Endothelial cell of umbilical vein (primary cell): ENCODE results near the gene DPP6. TPM values are rescaled to one million over a fixed set of nuclear protein-coding genes. Genes with fewer than 3 reads are reported as not detected.

Experiments used
- BruUV-seq: library from RNA; stranded (reverse); fragments of 400-500 nt; replicated peaks from 2 replicates; lab custom pipeline; 2021; lab: Mats Ljungman, UMichigan
- CTCF ChIA-PET: fragments of 300-600, 350-600 bp; sonication (Branson Sonifier 250); formaldehyde crosslinking; loops from one replicate; lab custom pipeline; 2021; ENCODE audit warnings: antibody characterized with exemption, inconsistent platforms; lab: Charles Lee
- POLR2A ChIA-PET: fragments of 300-600, 350-600 bp; sonication (Branson Sonifier 250); formaldehyde crosslinking; loops from one replicate; lab custom pipeline; 2021; ENCODE audit warnings: antibody characterized with exemption, inconsistent platforms; lab: Charles Lee
- DNase-seq: peaks from one replicate; pipeline ENCODE4 v3.0.0-alpha.2; 2011; ENCODE audit warnings: low read depth, low spot score
- FAIRE-seq: peaks from 2 replicates; lab custom pipeline; 2011; peaks lifted over from hg19 to GRCh38; lab: Jason Lieb, UNC
- H2AFZ ChIP-seq: 2 replicates; pipeline ENCODE4 v1.6.0; 2012; ENCODE audit warnings: low read depth, low read length, control low read depth, inconsistent platforms
- H3K27ac ChIP-seq: 2 replicates; pipeline ENCODE4 v1.5.1; 2011; ENCODE audit warnings: low read depth, mild to moderate bottlenecking, control low read depth, low read length, moderate library complexity; ENCODE audit not compliant: insufficient read depth
- H3K27me3 ChIP-seq, 2 experiments: 2 replicates each; pipeline versions ENCODE4 v1.6.0 to v1.6.1; 2011; ENCODE audit warnings: low read length in 2 of 2, mixed read lengths in 1 of 2; ENCODE audit not compliant: control insufficient read depth in 2 of 2, insufficient read depth in 2 of 2
- H3K36me3 ChIP-seq, 2 experiments: 2 replicates in 1 of 2; 3 replicates in 1 of 2; pipeline ENCODE4 v1.5.1; 2011; ENCODE audit warnings: low read length in 2 of 2, mild to moderate bottlenecking in 1 of 2, moderate library complexity in 1 of 2; ENCODE audit not compliant: control insufficient read depth in 2 of 2, insufficient read depth in 2 of 2; ENCODE audit errors: extremely low read depth in 1 of 2
- H3K4me1 ChIP-seq: 3 replicates; pipeline ENCODE4 v1.5.1; 2011; ENCODE audit warnings: mild to moderate bottlenecking, low read length; ENCODE audit not compliant: control insufficient read depth, insufficient read depth; ENCODE audit errors: extremely low read depth
- H3K4me2 ChIP-seq: 2 replicates; pipeline ENCODE4 v1.6.1; 2011; ENCODE audit warnings: low read length, control low read depth, mixed read lengths; ENCODE audit not compliant: insufficient read depth
- H3K4me3 ChIP-seq, 3 experiments: fragments of 200-600 bp in 1 of 3; sonication (generic), shearing (Covaris generic) in 1 of 3; replicated peaks in 1 of 3; 2 replicates each; pipeline ENCODE4 v1.5.1; 2011 to 2016; ENCODE audit warnings: control low read depth in 3 of 3, low read length in 3 of 3, mild to moderate bottlenecking in 2 of 3, inconsistent platforms in 1 of 3, low read depth in 1 of 3, moderate library complexity in 1 of 3; ENCODE audit not compliant: insufficient read depth in 1 of 3
- H3K79me2 ChIP-seq: 2 replicates; pipeline ENCODE4 v1.6.0; 2012; ENCODE audit warnings: low read length, inconsistent platforms; ENCODE audit not compliant: control insufficient read depth, insufficient read depth
- H3K9ac ChIP-seq: replicated peaks from 2 replicates; pipeline ENCODE3; 2011; ENCODE audit warnings: low read length, control low read depth; ENCODE audit not compliant: insufficient read depth; ENCODE audit errors: extremely low read depth
- H3K9me1 ChIP-seq: replicated peaks from 3 replicates; pipeline ENCODE4 v1.6.0; 2011; ENCODE audit warnings: mild to moderate bottlenecking, low read length; ENCODE audit not compliant: control insufficient read depth, insufficient read depth; ENCODE audit errors: extremely low read depth
- H3K9me3 ChIP-seq: replicated peaks from 2 replicates; pipeline ENCODE4 v1.5.1; 2012; ENCODE audit warnings: low read length, inconsistent platforms; ENCODE audit not compliant: control insufficient read depth, insufficient read depth
- H4K20me1 ChIP-seq: replicated peaks from 2 replicates; pipeline ENCODE3; 2011; ENCODE audit warnings: mild to moderate bottlenecking, low read length; ENCODE audit not compliant: control insufficient read depth, insufficient read depth; ENCODE audit errors: extremely low read depth
- CTCF ChIP-seq, 2 donors: IDR thresholded peaks; 1 replicate in 1 of 2; 2 replicates in 1 of 2; pipeline ENCODE4 v1.5.1; 2011; ENCODE audit warnings: low read length in 2 of 2, mild to moderate bottlenecking in 2 of 2, moderate library complexity in 2 of 2, control low read depth in 1 of 2, inconsistent platforms in 1 of 2, low read depth in 1 of 2; ENCODE audit not compliant: insufficient read depth in 1 of 2; ENCODE audit errors: extremely low read depth in 1 of 2
- EZH2 ChIP-seq: IDR thresholded peaks from 2 replicates; pipeline ENCODE4 v1.6.1; 2012; ENCODE audit warnings: borderline replicate concordance, low read depth, mild to moderate bottlenecking, moderate library complexity, low read length, inconsistent platforms; ENCODE audit not compliant: severe bottlenecking
- FOS ChIP-seq: IDR thresholded peaks from 2 replicates; pipeline ENCODE4 v1.6.1; 2011; ENCODE audit warnings: mild to moderate bottlenecking, low read length, moderate library complexity, borderline replicate concordance; ENCODE audit not compliant: insufficient read depth
- GATA2 ChIP-seq: IDR thresholded peaks from 2 replicates; pipeline ENCODE4 v1.7.0; 2011; ENCODE audit warnings: low read depth, mild to moderate bottlenecking, moderate library complexity, mixed read lengths, low read length; ENCODE audit not compliant: insufficient read length, insufficient read depth
- JUN ChIP-seq: IDR thresholded peaks from 2 replicates; pipeline ENCODE4 v1.6.1; 2011; ENCODE audit warnings: borderline replicate concordance, low read depth; ENCODE audit not compliant: insufficient read length, insufficient read depth
- MYC ChIP-seq: IDR thresholded peaks from one replicate; pipeline ENCODE4 v1.6.1; 2011; ENCODE audit warnings: mild to moderate bottlenecking, low read depth, low read length
- POLR2A ChIP-seq: IDR thresholded peaks from 2 replicates; pipeline ENCODE4 v1.6.1; 2012; ENCODE audit warnings: low read depth, mild to moderate bottlenecking, control low read depth, low read length
- POLR2AphosphoS5 ChIP-seq: IDR thresholded peaks from 2 replicates; pipeline ENCODE4 v1.6.1; 2012; ENCODE audit warnings: low read depth, mild to moderate bottlenecking, control low read depth, low read length, moderate library complexity; ENCODE audit not compliant: insufficient read depth
- dilution Hi-C: fragments of 300-500 bp; cut with MboI; formaldehyde crosslinking; loops from one replicate; pipeline ENCODE4 v1.15.0; 2019; ENCODE audit warnings: low sequenced_read_pairs; ENCODE audit not compliant: extremely low pct_ligation_motif_present
- intact Hi-C: fragments of 100-400 bp; cut with micrococcal nuclease; formaldehyde crosslinking; loops from one replicate; pipeline ENCODE4 v1.10.0; 2022
- polyA plus RNA-seq, 4 experiments: library from polyadenylated mRNA; depleted of rRNA in 3 of 4; stranded (reverse) in 3 of 4; unstranded in 1 of 4; fragments of >200 nt; gene quantifications; 2 replicates each; pipeline versions ENCODE4 v1.2.1 to v1.2.3, GENCODE V29; 2011 to 2012; ENCODE audit warnings: missing spikeins in 1 of 4
- total RNA-seq: library from RNA; stranded (reverse); gene quantifications from 2 replicates; pipeline ENCODE4 v1.2.3, GENCODE V29; 2021
- TF ChIP-seq, protein P1 (sequence below): IDR thresholded peaks from 2 replicates; pipeline ENCODE4 v1.6.1; 2011; ENCODE audit not compliant: insufficient read depth, insufficient read length

The DPP6 gene
- total and polyA plus RNA-seq, 2 donors (not counting 3 experiments of a cell fraction or from before 2014, with no cell fraction given) = not detected

DNA sequence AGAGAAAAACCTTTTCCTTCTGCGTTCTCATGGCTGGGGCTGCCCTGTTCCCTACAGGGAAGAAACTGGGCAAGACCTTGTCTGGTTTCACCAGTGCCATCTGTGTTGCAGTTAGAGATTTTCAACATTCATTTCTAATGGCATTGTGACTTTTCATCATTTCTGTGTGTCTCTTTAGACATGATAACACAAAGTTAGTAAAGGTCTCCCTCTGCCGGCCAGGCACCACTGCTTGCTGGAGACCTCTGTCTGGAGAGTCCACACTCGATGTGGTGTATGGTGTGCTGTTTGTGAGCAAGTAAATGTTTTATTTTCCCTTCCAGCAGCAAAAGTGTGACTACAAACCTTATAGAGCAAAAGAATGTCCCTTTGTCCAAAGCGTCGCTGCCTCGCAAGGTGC lies 737.2 kb downstream of the DPP6 start:
- no peaks in the 10 kb centered on the region for H3K4me1 ChIP-seq
- FAIRE-seq = no peak

More for the DNA sequence above, 737.2 kb downstream of the DPP6 start:
- Histone ChIP-seq H3K9ac (no peak overlapping the region), H3K79me2 (no peaks in the 10 kb centered on the region), H3K27ac (no peak overlapping the region), H4K20me1 (no peaks in the 10 kb centered on the region), H3K4me2 (no peak overlapping the region), H3K9me1 (no peaks in the 10 kb centered on the region), H3K36me3 (no peaks in the 10 kb centered on the region), H3K9me3 (no peaks in the 10 kb centered on the region), H2AFZ (no peak overlapping the region), H3K4me3 (no peak overlapping the region), H3K27me3 (no peaks in the 10 kb centered on the region)
- intact Hi-C loops = no loop called here
- no TSS peak for BruUV-seq
- ChIA-PET CTCF (no interaction called here), POLR2A (no interaction called here)
- TF ChIP-seq JUN = no peak
- no peak for TF ChIP-seq EZH2
- no peak for TF ChIP-seq FOS
- no peak for TF ChIP-seq POLR2A
- no peak for TF ChIP-seq GATA2
- TF ChIP-seq MYC = no peak
- no peak for TF ChIP-seq CTCF (IDR thresholded peaks at IDR 0.05; ENCODE audit: extremely low read depth in 1 of 2, insufficient read depth in 1 of 2, low read depth in 1 of 2, low read length in 2 of 2)
- TF ChIP-seq POLR2AphosphoS5 = no peak
- TF ChIP-seq, protein P1, sequence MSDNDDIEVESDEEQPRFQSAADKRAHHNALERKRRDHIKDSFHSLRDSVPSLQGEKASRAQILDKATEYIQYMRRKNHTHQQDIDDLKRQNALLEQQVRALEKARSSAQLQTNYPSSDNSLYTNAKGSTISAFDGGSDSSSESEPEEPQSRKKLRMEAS = no peak
- DNase-seq = no peak
- dilution Hi-C loops = no loop called here
